Skeletal muscle tissue (tissue), 4 donors: ENCODE measurements around the gene ZNF280D. TPM values are rescaled to one million over a fixed set of nuclear protein-coding genes. Genes with fewer than 3 reads are reported as not detected.
"Not testable (repeated sequence)": the region's sequence is repeated elsewhere in the genome, so short reads cannot be mapped to it uniquely, and the experiment has no call there.

Experiments used
- H3K27ac ChIP-seq: one replicate; pipeline ENCODE4 v1.7.0; 2013; ENCODE audit warnings: mild to moderate bottlenecking, low read depth, low read length, inconsistent platforms
- H3K27me3 ChIP-seq, 3 donors: one replicate each; pipeline ENCODE4 v1.7.0; 2013; ENCODE audit warnings: low read length in 3 of 3; ENCODE audit not compliant: control insufficient read depth in 3 of 3, insufficient read depth in 3 of 3
- H3K36me3 ChIP-seq, 3 donors: one replicate each; pipeline ENCODE4 v1.7.0; 2013; ENCODE audit warnings: low read length in 3 of 3; ENCODE audit not compliant: control insufficient read depth in 3 of 3, insufficient read depth in 3 of 3
- H3K4me1 ChIP-seq, 3 donors: one replicate each; pipeline ENCODE4 v1.7.0; 2013; ENCODE audit warnings: low read length in 3 of 3, mild to moderate bottlenecking in 3 of 3; ENCODE audit not compliant: control insufficient read depth in 3 of 3, insufficient read depth in 3 of 3
- H3K4me3 ChIP-seq, 3 donors: one replicate each; pipeline ENCODE4 v1.7.0; 2013; ENCODE audit warnings: low read length in 3 of 3
- H3K9ac ChIP-seq, 3 donors: one replicate each; pipeline ENCODE4 v1.7.0; 2013; ENCODE audit warnings: low read length in 3 of 3, mild to moderate bottlenecking in 3 of 3, moderate library complexity in 2 of 3, low read depth in 1 of 3
- H3K9me3 ChIP-seq, 3 donors: one replicate each; pipeline ENCODE4 v1.7.0; 2013; ENCODE audit warnings: low read length in 3 of 3; ENCODE audit not compliant: control insufficient read depth in 3 of 3
- total RNA-seq: library from RNA; depleted of rRNA; stranded (reverse); fragments of >200 nt; gene quantifications from one replicate; pipeline ENCODE4 v1.2.3, GENCODE V29; 2014
- donor health status: Osteomylitis.

The ZNF280D gene
- total RNA-seq, 1 donor from 2014 or later = 57.4 TPM

- H3K4me3 ChIP-seq = no peak overlapping the region
- H3K36me3 ChIP-seq = peaks cover 0 to 5% (median 0%) of the 10 kb centered on the region in 3 donors
- peaks cover 5 to 10% (median 5%) of the 10 kb centered on the region in 3 donors for H3K4me1 ChIP-seq
- no peaks in the 10 kb centered on the region for H3K9me3 ChIP-seq
- no peaks in the 10 kb centered on the region for H3K27me3 ChIP-seq
- H3K27ac ChIP-seq = no peak overlapping the region
- H3K9ac ChIP-seq = no peak overlapping the region
These were observed 13.3 kb downstream of the ZNF280D start for GRCh38 chr15:56719774-56720555.

- H3K36me3 ChIP-seq = peaks cover 0 to 2% (median 0%) of the 10 kb centered on the region in 3 donors
- H3K27ac ChIP-seq = no peak overlapping the region
- peaks cover 5 to 6% (median 5%) of the 10 kb centered on the region in 3 donors for H3K4me1 ChIP-seq
These were observed 14.2 kb downstream of the ZNF280D start for GRCh38 chr15:56719021-56719612.

GRCh38 chr15:56718560-56718959 is 14.7 kb downstream of the ZNF280D start:
- no peaks in the 10 kb centered on the region for H3K9me3 ChIP-seq
- H3K27me3 ChIP-seq = no peaks in the 10 kb centered on the region
- H3K36me3 ChIP-seq = no peaks in the 10 kb centered on the region
- H3K4me1 ChIP-seq = peaks cover 5 to 6% (median 5%) of the 10 kb centered on the region in 3 donors
- no peak overlapping the region for H3K9ac ChIP-seq
- H3K4me3 ChIP-seq = no peak overlapping the region
- no peak overlapping the region for H3K27ac ChIP-seq

More at GRCh38 chr15:56719021-56719612, 14.2 kb downstream of the ZNF280D start:
- Histone ChIP-seq H3K9me3 (no peaks in the 10 kb centered on the region), H3K9ac (no peak overlapping the region), H3K4me3 (no peak overlapping the region), H3K27me3 (no peaks in the 10 kb centered on the region)

- Histone ChIP-seq H3K9me3 (no peaks in the 10 kb centered on the region), H3K27me3 (no peaks in the 10 kb centered on the region), H3K36me3 (no peaks in the 10 kb centered on the region), H3K27ac (no peak overlapping the region), H3K9ac (no peak overlapping the region), H3K4me1 (peaks cover 5 to 6% (median 5%) of the 10 kb centered on the region in 3 donors), H3K4me3 (no peak overlapping the region)
These were observed 17.0 kb downstream of the ZNF280D start for GRCh38 chr15:56716334-56716733.

GRCh38 chr15:56715220-56715619 is 18.1 kb downstream of the ZNF280D start:
- Histone ChIP-seq H3K36me3 (no peaks in the 10 kb centered on the region), H3K9me3 (no peaks in the 10 kb centered on the region), H3K4me3 (no peak overlapping the region), H3K9ac (no peak overlapping the region), H3K27ac (no peak overlapping the region), H3K27me3 (no peaks in the 10 kb centered on the region), H3K4me1 (peaks cover 5 to 6% (median 5%) of the 10 kb centered on the region in 3 donors)

- H3K36me3 ChIP-seq, H3K4me3 ChIP-seq, H3K4me1 ChIP-seq, H3K27me3 ChIP-seq, H3K9me3 ChIP-seq, H3K27ac ChIP-seq, H3K9ac ChIP-seq: not testable (repeated sequence)
These were observed 23.8 kb downstream of the ZNF280D start for GRCh38 chr15:56709502-56709901.

- H3K9me3 ChIP-seq = no peaks in the 10 kb centered on the region
- H3K4me1 ChIP-seq = no peaks in the 10 kb centered on the region
- no peaks in the 10 kb centered on the region for H3K27me3 ChIP-seq
- H3K4me3 ChIP-seq = no peak overlapping the region
- H3K9ac ChIP-seq = no peak overlapping the region
- peaks cover 14 to 29% (median 27%) of the 10 kb centered on the region in 3 donors for H3K36me3 ChIP-seq
- H3K27ac ChIP-seq = no peak overlapping the region
These were observed 33.6 kb downstream of the ZNF280D start for GRCh38 chr15:56699743-56700142.

GRCh38 chr15:56698270-56698669 is 35.0 kb downstream of the ZNF280D start:
- Histone ChIP-seq H3K36me3 (peaks cover 14 to 25% (median 24%) of the 10 kb centered on the region in 3 donors), H3K9me3 (no peaks in the 10 kb centered on the region), H3K9ac (no peak overlapping the region)

GRCh38 chr15:56693761-56694160 is 39.5 kb downstream of the ZNF280D start:
- no peak overlapping the region for H3K4me3 ChIP-seq
- no peak overlapping the region for H3K27ac ChIP-seq
- no peaks in the 10 kb centered on the region for H3K27me3 ChIP-seq
- no peaks in the 10 kb centered on the region for H3K9me3 ChIP-seq
- H3K36me3 ChIP-seq = peaks cover 4 to 5% (median 5%) of the 10 kb centered on the region in 3 donors
- H3K9ac ChIP-seq = no peak overlapping the region
- H3K4me1 ChIP-seq = no peaks in the 10 kb centered on the region

More at GRCh38 chr15:56698270-56698669, 35.0 kb downstream of the ZNF280D start:
- H3K27me3 ChIP-seq = no peaks in the 10 kb centered on the region
- H3K4me3 ChIP-seq = no peak overlapping the region
- H3K4me1 ChIP-seq = no peaks in the 10 kb centered on the region
- no peak overlapping the region for H3K27ac ChIP-seq

GRCh38 chr15:56690733-56691132 is 42.6 kb downstream of the ZNF280D start:
- H3K36me3 ChIP-seq = peaks cover 0 to 5% (median 0%) of the 10 kb centered on the region in 3 donors
- no peak overlapping the region for H3K9ac ChIP-seq
- H3K27me3 ChIP-seq = no peaks in the 10 kb centered on the region
- no peak overlapping the region for H3K4me3 ChIP-seq
- no peaks in the 10 kb centered on the region for H3K4me1 ChIP-seq
- H3K27ac ChIP-seq = no peak overlapping the region
- H3K9me3 ChIP-seq = no peaks in the 10 kb centered on the region
